GM21737 (cell line): ENCODE measurements around the gene HSD11B1L.
"Not testable (repeated sequence)": the region's sequence is repeated elsewhere in the genome, so short reads cannot be mapped to it uniquely, and the experiment has no call there.

Experiments
- ATAC-seq: cut with Tn5 transposase; IDR thresholded peaks from one replicate; pipeline ENCODE4 v1.9.1; 2021; ENCODE audit warnings: mild to moderate bottlenecking, moderate library complexity; ENCODE audit not compliant: unreplicated experiment

HSD11B1L gene

DNA sequence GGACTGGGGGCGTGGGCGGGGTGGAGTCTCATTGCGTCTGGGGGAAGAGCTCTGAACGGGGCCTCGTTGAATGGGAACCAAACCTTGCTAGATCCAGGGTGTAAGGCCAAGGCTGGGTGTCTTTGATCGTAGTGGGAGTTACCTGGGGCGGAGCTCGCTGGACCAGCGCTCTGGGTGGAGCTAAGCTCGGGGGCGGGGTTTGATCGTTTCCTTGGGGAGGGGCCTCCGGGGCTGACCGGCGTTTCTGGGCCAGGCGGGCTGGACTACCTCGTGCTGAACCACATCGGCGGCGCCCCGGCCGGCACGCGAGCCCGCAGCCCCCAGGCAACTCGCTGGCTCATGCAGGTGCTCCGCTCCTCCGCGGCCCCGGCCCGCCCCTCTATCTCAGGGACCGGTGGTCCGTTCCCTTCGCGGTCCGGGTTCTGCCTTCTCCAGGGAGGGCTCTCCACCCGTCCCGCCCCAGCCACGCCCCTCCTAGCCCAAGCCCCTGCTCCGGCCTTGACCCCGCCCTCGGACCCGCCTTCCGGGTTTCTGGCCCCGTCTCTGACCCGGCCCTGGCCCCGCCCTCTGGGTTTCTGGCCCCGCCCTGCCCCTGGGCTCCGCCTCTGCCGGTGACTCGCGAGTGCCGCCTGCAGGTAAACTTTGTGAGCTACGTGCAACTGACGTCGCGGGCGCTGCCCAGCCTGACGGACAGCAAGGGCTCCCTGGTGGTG lies 6.0 kb downstream of the HSD11B1L start:
- ATAC-seq: peak; percentile 43

DNA sequence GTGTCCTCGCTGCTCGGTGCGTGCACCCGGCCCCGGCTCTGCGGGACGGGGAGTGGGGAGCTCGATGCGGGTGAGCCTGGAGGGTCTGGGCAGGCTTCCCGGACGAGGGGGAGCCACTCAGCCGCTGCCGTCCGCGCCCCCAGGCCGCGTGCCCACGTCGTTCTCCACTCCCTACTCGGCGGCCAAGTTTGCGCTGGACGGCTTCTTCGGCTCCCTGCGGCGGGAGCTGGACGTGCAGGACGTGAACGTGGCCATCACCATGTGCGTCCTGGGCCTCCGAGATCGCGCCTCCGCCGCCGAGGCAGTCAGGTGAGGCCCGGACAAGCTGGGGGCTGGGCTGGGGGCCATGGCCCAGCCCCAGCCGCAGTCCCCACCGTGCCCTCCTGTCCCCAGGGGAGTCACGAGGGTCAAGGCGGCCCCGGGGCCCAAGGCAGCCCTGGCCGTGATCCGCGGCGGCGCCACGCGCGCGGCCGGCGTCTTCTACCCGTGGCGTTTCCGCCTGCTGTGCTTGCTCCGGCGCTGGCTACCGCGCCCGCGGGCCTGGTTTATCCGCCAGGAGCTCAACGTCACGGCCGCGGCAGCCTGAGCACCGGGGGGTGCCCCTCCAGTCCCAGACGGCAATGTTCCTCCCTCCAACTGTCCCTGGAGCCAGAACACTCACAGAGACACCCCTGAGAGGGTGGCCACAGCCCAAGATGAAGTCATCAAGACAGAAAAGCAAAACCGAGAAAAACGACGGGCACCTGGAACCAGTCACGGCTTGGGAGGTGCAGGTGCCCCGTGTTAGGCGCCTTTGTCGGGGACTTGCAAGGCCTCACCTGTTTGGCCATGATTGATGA lies 6.8 kb downstream of the HSD11B1L start:
- no peak for ATAC-seq

DNA sequence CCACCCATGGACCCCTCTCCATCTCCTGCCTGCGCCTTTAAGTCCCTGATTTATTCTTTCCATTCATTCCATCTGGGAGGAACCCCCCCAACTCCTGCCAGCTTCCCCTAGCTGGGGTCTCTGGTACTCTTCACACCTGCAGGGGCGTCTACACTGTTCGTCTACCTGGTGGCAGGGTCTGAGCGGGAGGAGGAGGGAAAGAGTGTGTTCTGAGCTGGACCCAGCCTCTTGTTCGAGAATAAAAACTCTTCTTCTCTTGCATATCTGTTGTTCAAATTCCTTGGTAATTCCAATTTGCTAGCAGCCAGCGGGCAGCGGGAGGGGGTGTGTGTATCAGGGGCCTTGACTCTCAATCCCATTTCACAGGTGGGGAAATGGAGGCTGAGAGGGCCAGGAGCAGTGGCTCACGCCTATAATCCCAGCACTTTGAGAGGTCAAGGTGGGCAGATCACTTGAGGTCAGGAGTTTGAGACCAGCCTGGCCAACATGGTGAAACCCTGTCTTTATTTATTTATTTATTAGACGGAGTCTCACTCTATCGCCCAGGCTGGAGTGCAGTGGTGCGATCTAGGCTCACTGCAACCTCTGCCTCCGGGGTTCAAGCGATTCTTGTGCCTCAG lies 7.5 kb downstream of the HSD11B1L start:
- not testable (repeated sequence) for ATAC-seq

DNA sequence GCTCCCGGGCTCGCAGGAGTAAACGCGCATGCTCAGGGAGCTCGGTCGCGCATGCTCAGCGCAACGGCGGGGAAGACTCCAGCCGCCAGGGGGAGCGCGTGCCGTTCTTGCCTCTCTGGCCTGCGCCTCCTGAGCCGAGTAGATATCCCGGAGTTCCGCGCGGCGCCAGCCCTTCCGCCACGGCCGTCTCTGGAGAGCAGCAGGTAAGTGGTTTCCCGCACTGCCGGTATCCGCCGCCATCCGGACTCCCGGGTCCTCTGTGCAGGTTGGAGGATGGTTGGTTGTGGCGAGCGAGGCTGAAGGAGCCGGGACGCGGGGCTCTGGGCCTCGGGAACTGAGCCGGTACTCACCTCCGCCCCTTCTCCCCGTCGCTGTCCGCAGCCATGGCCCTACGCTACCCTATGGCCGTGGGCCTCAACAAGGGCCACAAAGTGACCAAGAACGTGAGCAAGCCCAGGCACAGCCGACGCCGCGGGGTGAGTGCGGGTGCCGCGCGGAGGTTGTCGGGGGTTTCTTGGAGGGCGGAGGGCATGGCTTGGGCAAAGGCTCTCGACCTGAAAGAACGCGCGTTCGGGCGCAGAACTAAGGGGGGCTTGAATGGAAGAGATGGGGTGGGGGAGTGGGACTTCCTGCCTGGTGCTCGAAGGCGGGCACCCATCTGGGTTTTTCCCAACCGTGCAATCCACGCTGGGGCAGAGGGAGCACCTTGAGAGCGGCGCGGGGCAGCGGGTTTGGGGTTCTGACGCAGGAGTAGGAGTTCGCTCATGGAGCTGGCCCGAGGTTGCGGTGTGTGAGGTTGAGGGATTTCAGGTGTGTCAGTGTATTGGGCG lies 9.5 kb downstream of the HSD11B1L start, which contains the start of gene RPL36:
TSS of gene RPL36 (plus strand) at position 171 of the 830 bp plus-strand sequence. CDS start at position 384, 213 bp downstream.
- peak; percentile 49 for ATAC-seq

DNA sequence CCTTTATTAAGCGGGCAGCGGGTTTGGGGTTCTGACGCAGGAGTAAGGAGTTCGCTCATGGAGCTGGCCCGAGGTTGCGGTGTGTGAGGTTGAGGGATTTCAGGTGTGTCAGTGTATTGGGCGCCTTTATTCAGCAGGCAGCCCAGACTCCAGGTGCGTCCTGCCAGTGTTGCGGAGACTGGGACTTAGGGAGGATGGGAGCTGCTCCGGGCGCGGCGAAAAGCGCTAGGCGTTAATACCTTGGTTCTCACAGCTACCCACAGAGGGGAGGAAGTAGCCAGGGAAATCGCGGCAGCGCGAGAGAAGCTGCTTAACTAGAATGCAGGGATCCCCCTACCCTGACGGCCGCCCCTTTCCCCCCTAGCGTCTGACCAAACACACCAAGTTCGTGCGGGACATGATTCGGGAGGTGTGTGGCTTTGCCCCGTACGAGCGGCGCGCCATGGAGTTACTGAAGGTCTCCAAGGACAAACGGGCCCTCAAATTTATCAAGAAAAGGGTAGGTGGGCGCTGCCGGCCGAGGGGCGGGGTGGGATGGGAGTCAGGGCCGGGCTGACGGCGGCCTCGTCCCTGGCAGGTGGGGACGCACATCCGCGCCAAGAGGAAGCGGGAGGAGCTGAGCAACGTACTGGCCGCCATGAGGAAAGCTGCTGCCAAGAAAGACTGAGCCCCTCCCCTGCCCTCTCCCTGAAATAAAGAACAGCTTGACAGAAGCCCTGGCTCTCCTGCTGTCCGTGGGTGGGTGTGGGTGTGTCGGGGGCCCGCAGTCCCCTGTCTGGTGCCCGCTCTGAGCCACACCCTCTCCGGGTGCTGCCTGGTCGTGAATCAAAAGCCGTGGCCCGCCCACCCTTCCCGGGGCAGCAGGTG lies 10.4 kb downstream of the HSD11B1L start:
- no peak for ATAC-seq

DNA sequence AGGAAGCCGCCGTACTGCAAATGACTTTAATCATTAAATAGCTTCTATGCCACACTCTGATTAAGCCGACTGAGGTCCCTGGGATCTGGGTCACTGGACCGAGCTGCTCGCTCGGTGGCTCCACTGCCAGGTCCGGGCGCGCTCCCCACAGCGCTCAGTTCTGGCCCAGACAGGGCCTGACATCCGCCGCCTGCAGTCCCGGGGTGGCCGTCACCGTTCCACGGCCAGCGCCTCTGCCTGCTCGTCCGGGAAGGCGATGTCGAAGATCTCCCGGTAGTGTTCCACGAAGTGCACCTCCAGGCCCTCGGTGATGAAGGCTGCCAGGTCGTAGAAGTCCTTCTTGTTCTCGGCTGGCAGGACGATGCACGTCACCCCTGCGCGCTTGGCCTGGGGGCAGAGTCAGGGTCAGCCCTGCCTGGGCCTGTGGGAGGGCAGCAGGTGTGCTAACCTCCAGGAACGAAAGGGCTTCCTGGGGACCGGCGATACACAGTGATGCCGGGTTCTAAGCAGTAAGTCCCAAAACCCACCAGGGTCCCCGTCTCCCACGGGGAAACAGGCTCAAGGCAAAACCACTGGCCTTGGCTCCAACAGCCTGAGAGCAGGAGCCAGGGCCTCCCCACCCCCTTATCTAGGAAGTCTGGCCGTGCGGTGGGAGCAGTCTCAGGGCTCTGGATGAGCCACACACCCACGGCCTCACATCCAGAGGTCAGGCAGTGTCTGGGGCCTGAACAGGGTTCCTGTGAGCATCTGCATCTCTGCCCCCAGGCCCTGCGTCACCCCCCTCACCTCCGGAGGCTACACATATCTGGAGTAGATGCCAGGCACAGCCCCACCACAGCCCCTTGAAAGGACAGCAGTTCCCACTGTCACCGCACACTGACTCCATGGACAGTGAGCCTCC lies 11.2 kb downstream of the HSD11B1L start:
- no peak for ATAC-seq

DNA sequence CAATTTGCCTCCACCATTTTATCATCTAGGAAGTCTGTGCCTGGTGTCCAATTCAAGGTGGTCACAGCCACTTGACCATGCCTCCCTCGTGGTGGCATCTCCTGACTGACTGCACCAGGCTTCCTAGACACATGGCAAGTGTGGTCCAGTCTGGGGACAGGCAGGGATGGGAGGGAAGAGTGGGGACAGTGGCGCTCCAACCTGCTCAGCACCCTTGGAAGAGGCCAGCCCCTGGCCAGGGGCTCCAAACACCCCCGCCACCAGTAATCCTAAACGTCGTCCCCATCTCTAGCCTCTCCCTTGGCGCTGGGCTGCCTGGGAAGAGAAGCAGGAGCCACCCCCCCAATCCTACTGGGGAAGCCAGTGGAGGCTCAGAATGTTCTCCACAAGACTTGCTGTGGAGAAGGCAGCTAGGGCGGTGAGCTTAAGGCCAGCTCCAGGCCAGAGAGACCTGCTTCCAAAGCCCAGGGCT lies 11.9 kb downstream of the HSD11B1L start:
- no peak for ATAC-seq

DNA sequence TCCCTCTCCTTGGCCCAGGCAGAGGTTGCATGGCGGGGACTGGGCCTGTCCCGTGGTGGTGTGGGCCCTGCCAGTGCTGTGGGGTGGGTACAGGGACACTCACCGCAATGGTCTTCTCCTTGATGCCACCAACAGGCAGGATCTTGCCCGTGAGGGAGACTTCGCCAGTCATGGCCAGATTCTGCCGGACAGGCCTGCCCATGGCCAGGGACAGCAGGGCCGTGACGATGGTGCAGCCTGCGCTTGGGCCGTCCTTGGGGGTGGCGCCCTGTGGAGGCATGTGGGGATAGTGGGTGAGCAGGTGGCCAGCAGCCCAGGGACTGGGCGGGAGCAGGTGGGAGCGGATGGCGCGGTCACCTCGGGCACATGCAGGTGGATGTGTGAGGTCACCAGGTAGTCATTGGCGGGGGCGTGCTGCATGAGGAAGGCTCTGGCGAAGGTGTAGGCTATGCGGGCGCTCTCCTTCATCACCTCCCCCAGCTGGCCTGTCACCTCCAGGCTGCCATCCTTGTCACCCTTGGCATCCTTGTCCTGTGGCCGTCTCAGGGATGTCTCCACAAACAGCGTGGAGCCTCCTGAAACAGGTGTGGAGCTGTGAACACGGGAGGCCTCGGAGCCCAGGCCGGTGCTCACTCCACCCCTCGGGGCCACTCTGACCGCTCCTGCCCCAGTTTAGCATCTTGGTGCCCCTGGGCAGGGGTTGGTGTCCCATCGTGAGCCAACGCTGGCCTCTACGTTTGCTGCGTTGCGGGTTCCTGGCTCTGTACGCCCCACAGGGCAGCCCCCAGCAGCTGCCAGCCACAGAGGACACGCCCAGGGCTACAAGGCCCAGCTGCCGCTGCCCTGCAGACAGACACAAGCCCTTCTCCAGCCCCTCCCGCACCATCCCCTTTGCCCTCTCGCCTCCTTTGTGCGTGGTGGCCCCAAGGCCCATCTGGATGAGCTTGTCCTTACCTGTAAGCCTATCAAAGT lies 12.7 kb downstream of the HSD11B1L start:
- no peak for ATAC-seq

DNA sequence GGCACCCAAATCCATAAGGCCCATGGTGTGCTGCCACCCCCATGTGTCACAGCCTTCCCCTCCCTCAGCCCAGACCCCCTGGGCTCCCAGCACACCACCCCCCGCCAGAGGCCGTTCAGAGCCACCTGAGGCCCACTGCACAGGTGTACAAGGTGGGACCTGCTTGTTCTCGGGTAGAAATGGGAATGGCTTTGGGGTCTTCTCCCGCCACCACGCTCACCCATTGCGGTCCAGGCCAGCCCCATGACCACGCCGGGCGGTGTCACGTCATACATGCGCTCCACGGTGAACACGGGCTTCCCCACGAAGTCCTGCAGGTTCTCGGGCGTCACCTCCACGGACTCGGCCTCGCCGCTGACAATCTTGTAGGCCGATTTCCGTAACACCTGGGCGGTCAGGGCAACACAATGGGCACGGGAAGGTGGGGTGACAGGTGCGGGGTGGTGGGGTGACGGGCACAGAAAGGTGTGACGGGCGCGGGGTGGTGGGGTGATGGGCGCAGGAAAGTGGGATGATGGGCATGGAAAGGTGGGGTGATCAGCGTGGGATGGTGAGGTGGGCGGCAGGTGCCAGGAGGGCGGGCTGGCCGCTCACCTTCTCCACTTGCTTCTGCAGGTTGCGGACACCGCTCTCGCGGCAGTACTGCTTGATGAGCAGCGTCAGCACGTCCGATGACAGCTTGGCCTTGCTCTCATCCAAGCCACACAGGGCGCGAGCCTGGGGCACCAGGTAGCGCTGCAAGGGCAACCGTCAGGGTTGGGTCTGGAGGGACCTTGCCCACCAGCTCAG lies 13.5 kb downstream of the HSD11B1L start:
- ATAC-seq: no peak

DNA sequence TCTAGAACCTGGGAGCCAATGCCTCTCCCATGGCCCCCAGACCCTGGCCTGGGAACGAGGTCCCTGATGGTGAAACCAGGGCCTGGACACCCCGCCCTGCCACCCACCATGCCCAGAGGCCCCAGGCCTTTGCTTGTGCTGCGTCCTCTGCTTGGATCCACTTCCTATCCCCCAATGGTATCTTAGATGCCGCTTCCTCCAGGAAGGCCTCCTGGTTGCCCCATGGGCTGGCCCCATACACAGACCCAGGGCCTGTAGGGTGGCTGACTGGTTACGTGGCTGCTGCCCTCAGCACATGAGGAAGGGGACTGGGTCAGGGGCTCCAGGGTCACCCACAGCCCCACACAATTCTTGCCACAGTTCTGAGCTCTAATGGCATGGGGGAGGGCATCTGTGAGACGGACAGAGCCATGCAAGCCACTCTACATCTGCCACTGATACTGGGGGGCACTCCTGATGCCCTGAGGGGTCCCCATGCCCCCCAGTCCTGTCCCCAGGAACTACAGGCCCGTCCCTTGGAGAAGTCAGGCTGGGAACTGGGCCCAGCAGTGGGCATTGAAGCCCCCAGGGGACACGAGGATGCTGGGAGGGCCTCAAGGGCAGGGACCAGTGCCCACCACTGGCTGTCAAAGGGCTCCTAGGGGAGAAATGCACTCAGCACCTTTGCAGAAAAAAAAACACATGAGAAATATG lies 14.3 kb downstream of the HSD11B1L start:
- ATAC-seq: no peak

DNA sequence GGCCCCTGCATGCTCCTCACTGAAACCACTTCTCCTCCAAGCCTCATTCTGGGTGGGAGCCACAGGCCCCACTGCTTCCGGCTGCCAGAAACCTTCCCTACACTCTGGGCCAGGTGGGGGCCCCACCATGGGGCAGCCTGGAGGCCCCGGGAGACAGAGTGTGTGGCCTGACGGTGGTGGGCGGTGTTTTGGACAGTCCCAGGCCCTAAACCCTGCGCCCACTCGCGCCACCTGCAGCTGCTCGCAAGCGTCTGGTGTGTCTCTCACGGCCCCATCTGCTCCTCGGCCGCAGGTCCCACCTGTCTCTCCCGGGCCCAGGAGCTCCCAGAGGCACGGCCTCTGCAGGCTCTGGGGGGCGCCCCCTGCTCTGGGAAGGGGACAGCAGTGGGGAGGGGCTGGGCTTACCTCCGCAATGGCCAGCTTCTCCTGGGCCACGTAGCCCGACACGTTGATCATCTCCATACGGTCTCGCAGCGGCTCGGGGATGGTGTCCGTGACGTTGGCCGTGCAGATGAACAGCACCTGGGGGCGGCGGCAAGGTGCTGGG lies 14.9 kb downstream of the HSD11B1L start:
- ATAC-seq: no peak

DNA sequence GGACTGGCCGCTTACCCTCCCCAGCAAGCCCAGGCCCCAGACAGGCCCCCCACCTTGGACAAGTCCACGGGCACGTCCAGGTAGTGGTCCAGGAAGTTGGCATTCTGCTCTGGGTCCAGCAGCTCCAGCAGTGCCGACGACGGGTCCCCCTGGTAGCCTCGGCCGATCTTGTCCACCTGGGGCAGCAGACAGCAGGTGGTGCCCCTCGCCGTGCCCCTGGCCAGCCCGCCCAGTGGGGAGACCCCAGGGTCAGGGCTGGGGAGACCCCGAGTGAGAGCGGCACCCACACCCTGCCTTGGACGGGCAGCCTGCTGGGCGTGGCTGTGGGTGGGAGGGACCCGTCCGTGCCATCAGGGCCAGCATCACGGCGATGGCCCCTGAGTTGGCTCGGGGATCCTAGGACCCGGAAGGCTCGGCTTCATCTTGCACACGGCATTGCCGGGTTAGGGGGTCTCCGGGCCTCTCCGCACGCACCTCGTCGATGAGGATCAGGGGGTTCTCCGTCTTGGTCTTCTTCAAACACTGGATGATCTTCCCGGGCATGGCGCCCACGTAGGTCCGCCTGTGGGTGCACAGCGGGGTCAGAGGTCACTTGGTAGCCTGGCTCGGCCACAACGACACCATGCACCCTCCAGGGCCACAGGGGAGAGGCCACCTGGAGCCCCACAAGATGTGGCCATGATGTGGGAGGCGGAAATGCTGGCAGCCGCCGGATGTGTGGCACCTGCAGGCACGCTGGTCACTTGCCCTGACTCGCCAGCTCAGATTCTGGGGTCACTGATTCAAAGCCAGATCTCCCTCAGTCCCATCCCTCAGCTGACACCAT lies 15.6 kb downstream of the HSD11B1L start:
- ATAC-seq: no peak

DNA sequence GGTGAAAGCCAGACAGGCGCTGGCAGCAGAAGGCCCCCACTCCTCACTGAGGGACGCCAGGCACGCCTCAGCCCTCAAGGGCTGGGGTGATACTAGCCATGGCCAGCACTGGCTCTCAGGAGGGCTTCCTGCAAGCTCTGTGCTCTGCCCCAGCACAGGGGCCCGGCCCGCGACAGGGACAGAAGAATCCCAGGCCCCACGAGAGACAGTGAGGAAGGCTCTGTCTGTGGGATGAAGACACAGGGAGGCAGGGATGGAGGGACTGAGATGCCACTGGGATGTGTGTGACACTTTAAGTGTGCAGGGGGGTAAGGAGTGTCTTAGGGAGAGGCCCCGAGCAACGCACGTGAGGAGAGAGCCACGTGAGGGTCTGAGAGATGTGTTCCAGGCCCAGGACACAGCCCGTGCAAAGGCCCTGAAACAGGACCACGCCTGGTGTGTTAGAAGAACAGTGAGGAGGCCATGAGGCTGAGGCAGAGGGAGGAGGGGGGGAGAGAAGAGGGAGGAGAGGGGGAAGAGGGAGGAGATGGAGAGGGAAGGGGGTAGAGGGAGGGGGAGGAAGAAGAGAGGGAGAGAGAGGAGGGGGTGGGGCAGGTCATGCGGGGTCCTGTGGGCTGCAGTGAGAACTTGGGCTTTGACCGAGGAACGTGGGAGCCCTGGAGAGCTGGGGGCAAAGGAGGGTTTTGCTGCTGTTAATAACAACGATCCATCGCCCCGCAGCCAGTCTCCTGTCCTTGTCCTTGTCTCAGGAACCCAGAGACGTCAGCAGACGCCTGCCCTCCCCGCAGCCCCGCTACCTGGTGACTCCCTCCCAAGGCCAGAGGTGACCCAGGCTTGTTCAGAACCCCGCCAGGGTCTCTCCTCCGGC lies 16.4 kb downstream of the HSD11B1L start:
- no peak for ATAC-seq
